OCI-LY1 (cell line): Measurements from ENCODE around the gene PPP2R2B.

Experiments
- CTCF ChIP-seq: fragments of 200-600 bp; sonication (generic), shearing (Covaris generic); IDR thresholded peaks from 2 replicates; pipeline ENCODE4 v1.5.1; 2017; ENCODE audit warnings: mild to moderate bottlenecking, antibody characterized with exemption, low read length, moderate library complexity, mixed read lengths
- EZH2 ChIP-seq: fragments of 200-600 bp; sonication (generic), shearing (Covaris generic); IDR thresholded peaks from 2 replicates; pipeline ENCODE4 v1.8.0; 2017; ENCODE audit warnings: borderline replicate concordance, mixed run types, mild to moderate bottlenecking, antibody characterized with exemption, low read length, moderate library complexity, mixed read lengths

GRCh38 chr5:146731909-146732659 lies 146.5 kb downstream of the PPP2R2B start:
- TF ChIP-seq CTCF (no peak), EZH2 (no peak)
